H1 (cell line): Measurements from ENCODE around the gene MEN1. TPM values are rescaled to one million over a fixed set of nuclear protein-coding genes. Genes with fewer than 3 reads are reported as not detected.
"Not testable (repeated sequence)": the region's sequence is repeated elsewhere in the genome, so short reads cannot be mapped to it uniquely, and the experiment has no call there.

Experiments
- CTCF ChIA-PET: fragments of 300-600 bp; sonication (Branson Sonifier 250); formaldehyde crosslinking; loops from one replicate; lab custom pipeline; 2021; ENCODE audit not compliant: partially characterized antibody; lab: Charles Lee
- POLR2A ChIA-PET: fragments of 300-600 bp; sonication (Branson Sonifier 250); formaldehyde crosslinking; loops from one replicate; lab custom pipeline; 2021; ENCODE audit warnings: inconsistent platforms; ENCODE audit not compliant: partially characterized antibody; lab: Charles Lee
- DNase-seq, 2 experiments: peaks; one replicate each; pipeline versions ENCODE4 v3.0.0 to v3.0.0-alpha.2; 2010 to 2022; ENCODE audit warnings: low spot score in 2 of 2, low read depth in 1 of 2, mixed read lengths in 1 of 2
- FAIRE-seq: peaks from 2 replicates; lab custom pipeline; 2011; peaks lifted over from hg19 to GRCh38; lab: Jason Lieb, UNC
- H2AFZ ChIP-seq: 2 replicates; pipeline ENCODE4 v1.8.1; 2012; ENCODE audit warnings: low read length, inconsistent platforms
- H2AK5ac ChIP-seq: 2 replicates; pipeline ENCODE4 v1.6.1; 2013; ENCODE audit warnings: low read depth, low read length
- H2BK120ac ChIP-seq: replicated peaks from 2 replicates; pipeline ENCODE3; 2013; ENCODE audit warnings: low read depth, low read length, inconsistent platforms
- H2BK12ac ChIP-seq: 2 replicates; pipeline ENCODE4 v1.6.1; 2013; ENCODE audit warnings: low read depth, low read length
- H2BK15ac ChIP-seq: 2 replicates; pipeline ENCODE4 v1.6.1; 2013; ENCODE audit warnings: low read length
- H2BK20ac ChIP-seq: 2 replicates; pipeline ENCODE4 v1.6.1; 2013; ENCODE audit warnings: low read length
- H2BK5ac ChIP-seq: 2 replicates; pipeline ENCODE4 v1.6.1; 2013; ENCODE audit warnings: low read depth, low read length
- H3K14ac ChIP-seq: 2 replicates; pipeline ENCODE4 v1.6.1; 2013; ENCODE audit warnings: inconsistent platforms; ENCODE audit not compliant: insufficient read length
- H3K18ac ChIP-seq: 2 replicates; pipeline ENCODE4 v1.6.1; 2013; ENCODE audit warnings: low read length; ENCODE audit errors: extremely low read depth
- H3K23ac ChIP-seq: 2 replicates; pipeline ENCODE4 v1.6.1; 2013; ENCODE audit warnings: inconsistent platforms; ENCODE audit not compliant: insufficient read length
- H3K23me2 ChIP-seq: 2 replicates; pipeline ENCODE4 v1.6.1; 2013; ENCODE audit warnings: low read depth, low read length
- H3K27ac ChIP-seq: 2 replicates; pipeline ENCODE4 v1.6.1; 2011; ENCODE audit warnings: low read depth, low read length, inconsistent platforms
- H3K27me3 ChIP-seq, 4 experiments: replicated peaks in 1 of 4; 1 replicate in 1 of 4; 2 replicates in 3 of 4; pipeline versions ENCODE4 v1.6.1 to v1.8.1; 2011 to 2013; ENCODE audit warnings: low read length in 3 of 4, mild to moderate bottlenecking in 3 of 4, inconsistent platforms in 2 of 4, mixed read lengths in 2 of 4, moderate library complexity in 1 of 4; ENCODE audit not compliant: control insufficient read depth in 3 of 4, insufficient read depth in 3 of 4; ENCODE audit errors: extremely low read depth in 1 of 4
- H3K36me3 ChIP-seq, 4 experiments: 2 replicates each; pipeline versions ENCODE4 v1.6.1 to v1.8.1; 2011 to 2013; ENCODE audit warnings: mild to moderate bottlenecking in 4 of 4, low read length in 3 of 4, moderate library complexity in 2 of 4, control low read depth in 1 of 4, inconsistent platforms in 1 of 4; ENCODE audit not compliant: insufficient read depth in 4 of 4, control insufficient read depth in 2 of 4
- H3K4ac ChIP-seq: replicated peaks from 2 replicates; pipeline ENCODE3; 2013; ENCODE audit warnings: low read length, low read depth, mixed read lengths, inconsistent platforms; ENCODE audit not compliant: insufficient read length
- H3K4me1 ChIP-seq, 4 experiments: replicated peaks in 1 of 4; 1 replicate in 1 of 4; 2 replicates in 3 of 4; pipeline versions ENCODE4 v1.6.1 to v1.8.1; 2011 to 2013; ENCODE audit warnings: low read length in 3 of 4, inconsistent platforms in 2 of 4, mixed read lengths in 1 of 4; ENCODE audit not compliant: insufficient read depth in 4 of 4, control insufficient read depth in 3 of 4
- H3K4me2 ChIP-seq, 2 experiments: 2 replicates each; pipeline versions ENCODE4 v1.6.1 to v1.8.1; 2011 to 2013; ENCODE audit warnings: low read depth in 2 of 2, low read length in 2 of 2, control low read depth in 1 of 2, inconsistent platforms in 1 of 2, mild to moderate bottlenecking in 1 of 2; ENCODE audit not compliant: insufficient read depth in 1 of 2
- H3K4me3 ChIP-seq, 4 experiments: fragments of 200-600, 300-600 bp in 1 of 4; sonication (generic), shearing (Covaris generic), sonication (Bioruptor Twin) in 1 of 4; 2 replicates each; pipeline versions ENCODE4 v1.5.1 to v1.8.1; 2011 to 2016; ENCODE audit warnings: low read length in 4 of 4, low read depth in 3 of 4, control low read depth in 2 of 4, inconsistent platforms in 2 of 4, mild to moderate bottlenecking in 2 of 4, mixed read lengths in 1 of 4, moderate library complexity in 1 of 4; ENCODE audit not compliant: insufficient read depth in 2 of 4; ENCODE audit errors: extremely low read depth in 1 of 4
- H3K56ac ChIP-seq: replicated peaks from 2 replicates; pipeline ENCODE3; 2013; ENCODE audit warnings: low read depth, mild to moderate bottlenecking, mixed read lengths, low read length, inconsistent platforms; ENCODE audit not compliant: insufficient read length
- H3K79me1 ChIP-seq: 2 replicates; pipeline ENCODE4 v1.6.1; 2013; ENCODE audit warnings: low read depth, low read length, control low read depth
- H3K79me2 ChIP-seq, 2 experiments: 2 replicates each; pipeline versions ENCODE4 v1.6.1 to v1.8.1; 2012 to 2013; ENCODE audit warnings: low read length in 2 of 2, mild to moderate bottlenecking in 2 of 2, inconsistent platforms in 1 of 2; ENCODE audit not compliant: insufficient read depth in 2 of 2, control insufficient read depth in 1 of 2
- H3K9ac ChIP-seq, 4 experiments: replicated peaks in 1 of 4; 1 replicate in 1 of 4; 2 replicates in 3 of 4; pipeline versions ENCODE4 v1.6.1 to v1.8.1; 2011 to 2013; ENCODE audit warnings: low read depth in 3 of 4, low read length in 3 of 4, control low read depth in 2 of 4, mild to moderate bottlenecking in 2 of 4, moderate library complexity in 2 of 4, inconsistent platforms in 1 of 4; ENCODE audit errors: extremely low read depth in 1 of 4
- H3K9me3 ChIP-seq, 2 experiments: 2 replicates each; pipeline versions ENCODE4 v1.6.1 to v1.8.1; 2012 to 2013; ENCODE audit warnings: mild to moderate bottlenecking in 2 of 2, moderate library complexity in 2 of 2, control low read depth in 1 of 2, inconsistent platforms in 1 of 2, low read depth in 1 of 2, low read length in 1 of 2, mixed read lengths in 1 of 2; ENCODE audit not compliant: insufficient read depth in 2 of 2
- H4K20me1 ChIP-seq, 2 experiments: replicated peaks in 1 of 2; 2 replicates each; pipeline versions ENCODE3 to v1.8.1; 2011 to 2013; ENCODE audit warnings: inconsistent platforms in 2 of 2, low read length in 2 of 2, mild to moderate bottlenecking in 1 of 2; ENCODE audit not compliant: insufficient read depth in 2 of 2, control insufficient read depth in 1 of 2
- H4K5ac ChIP-seq: 2 replicates; pipeline ENCODE4 v1.6.1; 2013; ENCODE audit warnings: low read length, low read depth, mixed read lengths, inconsistent platforms; ENCODE audit not compliant: insufficient read length
- H4K8ac ChIP-seq: 2 replicates; pipeline ENCODE4 v1.8.0; 2013; ENCODE audit warnings: mild to moderate bottlenecking, moderate library complexity, low read length, inconsistent platforms; ENCODE audit not compliant: insufficient read depth; ENCODE audit errors: extremely low read depth
- H4K91ac ChIP-seq: replicated peaks from 2 replicates; pipeline ENCODE3; 2013; ENCODE audit warnings: low read length, mixed read lengths, inconsistent platforms; ENCODE audit not compliant: insufficient read length
- CHD1 ChIP-seq: IDR thresholded peaks from 2 replicates; pipeline ENCODE4 v1.6.1; 2012; ENCODE audit warnings: low read depth, low read length, improper control_type of control experiment
- SP1 ChIP-seq: IDR thresholded peaks from 2 replicates; pipeline ENCODE4 v1.6.1; 2011; ENCODE audit warnings: low read depth, low read length
- WGBS, 2 experiments: shearing (Covaris generic) in 1 of 2; methylation state at CpG; one replicate each; pipeline versions ENCODE4 v1.1.6 to v1.1.7; 2013 to 2015; ENCODE audit warnings: low lambda C conversion rate in 2 of 2, mixed read lengths in 2 of 2, inconsistent platforms in 1 of 2, low coverage in 1 of 2, missing lambda C conversion rate in 1 of 2; ENCODE audit not compliant: insufficient replicate concordance in 2 of 2, insufficient coverage in 1 of 2, insufficient read length in 1 of 2; ENCODE audit errors: extremely low coverage in 1 of 2, missing lambda C conversion rate in 1 of 2; 5-methylcytosine and 5-hydroxymethylcytosine counted together
- polyA plus RNA-seq, 7 experiments: library from polyadenylated mRNA; depleted of rRNA in 3 of 7; stranded (reverse) in 5 of 7; unstranded in 2 of 7; fragments of >200 nt in 5 of 7; fragments of 200-250 nt in 2 of 7; gene quantifications; 1 replicate in 5 of 7; 2 replicates in 1 of 7; 4 replicates in 1 of 7; pipeline versions ENCODE4 v1.2.1 to v1.2.3, GENCODE V29; 2011 to 2013; ENCODE audit warnings: missing spikeins in 2 of 7, mixed read lengths in 2 of 7
- total RNA-seq: library from RNA; stranded (reverse); fragmentation: NEBNext Ultra II Directional; extraction: Animal tissue kit (Norgen Biotek cat#: 25700); gene quantifications from 2 replicates; pipeline ENCODE4 v1.2.1, GENCODE V29; 2021

Gene MEN1
- total and polyA plus RNA-seq, 2 of the 8 experiments (the other 6 are each of a cell fraction or from before 2014, with no cell fraction given) = 47.2 to 56.3 TPM

DNA sequence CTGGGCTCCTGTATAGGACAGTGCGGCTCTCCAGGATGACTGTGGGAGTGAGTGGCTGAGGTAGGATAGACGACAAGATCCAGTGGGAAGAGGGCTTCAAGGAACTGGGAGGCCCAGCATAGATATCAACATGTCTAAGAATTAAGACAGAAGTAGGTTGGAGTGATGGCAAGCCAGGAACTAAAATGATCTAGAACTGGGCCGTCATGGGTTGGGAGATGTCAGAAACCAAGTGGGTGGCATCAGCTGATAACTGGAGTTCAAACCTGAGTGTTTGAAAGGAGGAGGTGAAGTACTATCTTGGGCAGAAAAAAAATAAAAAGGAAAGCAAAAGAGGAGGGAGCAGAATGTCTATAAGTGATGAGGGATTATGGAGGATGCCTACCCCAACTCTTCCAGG lies 7.1 kb upstream of the MEN1 start:
- CTCF ChIA-PET = interaction anchor here (1.2 to 1.5 kb wide), 3 partner anchors 14 to 294 kb away, joined by 3 read pairs; partner anchors contain the start of gene TM7SF2
- no peak overlapping the region for H4K5ac ChIP-seq

DNA sequence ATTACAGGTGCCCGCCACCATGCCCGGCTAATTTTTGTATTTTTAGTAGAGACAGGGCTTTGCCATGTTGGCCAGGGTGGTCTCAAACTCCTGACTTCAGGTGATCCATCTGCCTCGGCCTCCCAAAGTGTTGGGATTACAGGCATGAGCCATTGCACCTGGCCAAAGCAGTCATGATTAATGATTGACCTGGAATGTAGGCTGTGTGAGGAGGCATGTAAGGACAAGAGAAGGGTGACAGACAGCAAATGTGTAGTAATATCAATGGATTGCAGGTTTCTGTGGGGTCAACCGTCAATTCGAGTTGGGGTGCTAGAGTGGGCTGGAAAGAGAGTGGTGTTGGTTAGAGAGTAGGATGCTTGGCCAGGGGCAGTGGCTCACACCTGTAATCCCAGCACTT lies 5.1 kb upstream of the MEN1 start:
- H4K8ac ChIP-seq, H3K23me2 ChIP-seq, H3K4me2 ChIP-seq, H3K18ac ChIP-seq, H4K91ac ChIP-seq, H3K23ac ChIP-seq, H2BK20ac ChIP-seq, H3K9me3 ChIP-seq, H3K4me1 ChIP-seq, H3K4me3 ChIP-seq, DNase-seq, H3K36me3 ChIP-seq, FAIRE-seq, H2BK120ac ChIP-seq, H3K79me2 ChIP-seq, H3K79me1 ChIP-seq, H4K20me1 ChIP-seq, H3K14ac ChIP-seq, H2BK12ac ChIP-seq, H2AK5ac ChIP-seq, H3K27ac ChIP-seq, H3K4ac ChIP-seq, H2BK15ac ChIP-seq, H3K56ac ChIP-seq, H2AFZ ChIP-seq, H2BK5ac ChIP-seq, H4K5ac ChIP-seq, H3K9ac ChIP-seq, H3K27me3 ChIP-seq: not testable (repeated sequence)
- WGBS, 2 experiments = 91% methylated on average over 5 of the region's 5 CpGs; no CpG with 5 or more reads in 1 of the 2 experiments
- CTCF ChIA-PET = interaction anchor here (0.6 to 0.9 kb wide), 3 partner anchors 11 to 43 kb away, joined by 3 to 4 read pairs (median 3); no protein-coding TSS in a partner anchor
- POLR2A ChIA-PET = interaction anchor here (1.1 to 1.3 kb wide), 2 partner anchors 11 to 18 kb away, joined by 5 to 6 read pairs; no protein-coding TSS in a partner anchor

More for the DNA sequence above, 7.1 kb upstream of the MEN1 start:
- Histone ChIP-seq H3K9ac (no peak overlapping the region), H4K20me1 (no peaks in the 10 kb centered on the region), H3K79me1 (no peaks in the 10 kb centered on the region), H3K27me3 (no peaks in the 10 kb centered on the region), H2AK5ac (no peak overlapping the region), H3K9me3 (no peaks in the 10 kb centered on the region), H3K36me3 (no peaks in the 10 kb centered on the region), H4K8ac (no peak overlapping the region), H3K23ac (no peak overlapping the region), H2BK120ac (no peak overlapping the region), H3K4me2 (no peak overlapping the region), H2BK15ac (no peak overlapping the region), H2BK12ac (no peak overlapping the region), H3K4me1 (no peaks in the 10 kb centered on the region), H3K4ac (no peak overlapping the region), H4K91ac (no peak overlapping the region), H2AFZ (no peak overlapping the region), H3K14ac (no peak overlapping the region), H3K18ac (no peak overlapping the region), H2BK5ac (no peak overlapping the region), H3K27ac (no peak overlapping the region), H3K23me2 (no peaks in the 10 kb centered on the region), H3K56ac (no peak overlapping the region), H3K4me3 (no peak overlapping the region), H3K79me2 (no peaks in the 10 kb centered on the region), H2BK20ac (no peak overlapping the region)
- POLR2A ChIA-PET = interaction anchor here (0.7 to 1.7 kb wide), 3 partner anchors 10 to 632 kb away, joined by 3 to 5 read pairs (median 3); partner anchors contain the start of genes EHD1 and STIP1
- TF ChIP-seq SP1 = no peak
- TF ChIP-seq CHD1 = no peak
- WGBS, 2 experiments = 79% methylated on average over 3 of the region's 3 CpGs; no CpG with 5 or more reads in 1 of the 2 experiments
- DNase-seq (no peak), FAIRE-seq (no peak)
